ENCODE measurements around the gene PRKAR1B. TPM values are rescaled to one million over a fixed set of nuclear protein-coding genes. Genes with fewer than 3 reads are reported as not detected.

Gene PRKAR1B
- total RNA-seq, 2 donors from 2014 or later = 15.6 to 18.4 TPM

- no peak for TF ChIP-seq CTCF (IDR thresholded peaks at IDR 0.05)
- no peak overlapping the region for H3K27ac ChIP-seq
- no peak for ATAC-seq (ENCODE audit: insufficient number of reproducible peaks, low FRiP score, low read depth)
Measured at GRCh38 chr7:711922-712380, 15.1 kb downstream of the PRKAR1B start.

GRCh38 chr7:711093-711921 lies 15.8 kb downstream of the PRKAR1B start:
- TF ChIP-seq CTCF (IDR thresholded peaks at IDR 0.05) = no peak
- H3K27me3 ChIP-seq (replicated peaks; ENCODE audit: insufficient read depth) = no peaks in the 10 kb centered on the region
- no peak overlapping the region for H3K27ac ChIP-seq
- H3K4me1 ChIP-seq (ENCODE audit: control insufficient read depth in 1 of 2, low read depth in 2 of 2) = peaks cover 0 to 9% of the 10 kb centered on the region in 2 donors
- ATAC-seq (ENCODE audit: insufficient number of reproducible peaks, low FRiP score, low read depth) (no peak), DNase-seq (ENCODE audit: low spot score) (no peak)
- no peaks in the 10 kb centered on the region for H3K36me3 ChIP-seq
- H3K9me3 ChIP-seq = no peaks in the 10 kb centered on the region
- peak overlapping the region; percentile 65 for H3K4me3 ChIP-seq

More at GRCh38 chr7:711922-712380, 15.1 kb downstream of the PRKAR1B start:
- H3K4me3 ChIP-seq = peak overlapping the region; percentile 65
- DNase-seq (ENCODE audit: low spot score) = no peak
- peaks cover 0 to 9% of the 10 kb centered on the region in 2 donors for H3K4me1 ChIP-seq (ENCODE audit: control insufficient read depth in 1 of 2, low read depth in 2 of 2)
- H3K36me3 ChIP-seq = no peaks in the 10 kb centered on the region
- no peaks in the 10 kb centered on the region for H3K27me3 ChIP-seq (replicated peaks; ENCODE audit: insufficient read depth)
- no peaks in the 10 kb centered on the region for H3K9me3 ChIP-seq

DNA sequence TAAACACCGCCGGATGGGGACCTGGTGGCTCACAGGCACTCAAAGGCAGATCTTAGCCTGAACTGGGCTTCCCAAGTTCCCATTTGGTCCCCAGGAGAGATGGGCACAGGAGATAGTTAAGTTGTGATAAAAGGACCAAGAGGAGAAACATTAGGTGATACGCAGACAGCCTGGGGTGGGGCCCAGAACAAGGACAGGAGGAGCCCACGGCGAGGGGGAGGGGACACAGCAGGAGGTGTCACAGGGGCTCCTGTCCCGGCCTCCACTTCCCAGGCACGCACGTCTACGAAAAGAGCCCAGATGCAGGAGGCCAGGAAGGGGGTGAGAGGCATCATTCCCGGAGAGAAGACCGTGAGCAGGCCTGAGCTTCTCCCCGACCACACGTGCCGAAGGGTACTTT lies 16.9 kb downstream of the PRKAR1B start:
- H3K27me3 ChIP-seq (replicated peaks; ENCODE audit: insufficient read depth) = no peaks in the 10 kb centered on the region
- H3K4me3 ChIP-seq = no peak overlapping the region
- no peak for DNase-seq (ENCODE audit: low spot score)
- no peak for ATAC-seq (ENCODE audit: insufficient number of reproducible peaks, low FRiP score, low read depth)
- H3K4me1 ChIP-seq (ENCODE audit: control insufficient read depth in 1 of 2, low read depth in 2 of 2) = peaks cover 0 to 9% of the 10 kb centered on the region in 2 donors
- no peaks in the 10 kb centered on the region for H3K36me3 ChIP-seq
- H3K27ac ChIP-seq = no peak overlapping the region
- H3K9me3 ChIP-seq = no peaks in the 10 kb centered on the region
- no peak for TF ChIP-seq CTCF (IDR thresholded peaks at IDR 0.05)

GRCh38 chr7:707296-708000 lies 19.6 kb downstream of the PRKAR1B start:
- Histone ChIP-seq H3K4me3 (no peak overlapping the region), H3K9me3 (peaks cover 3% of the 10 kb centered on the region), H3K36me3 (no peaks in the 10 kb centered on the region), H3K27me3 (replicated peaks; ENCODE audit: insufficient read depth) (no peaks in the 10 kb centered on the region), H3K4me1 (ENCODE audit: control insufficient read depth in 1 of 2, low read depth in 2 of 2) (peaks cover 0 to 9% of the 10 kb centered on the region in 2 donors), H3K27ac (no peak overlapping the region)
- DNase-seq (ENCODE audit: low spot score) (no peak), ATAC-seq (ENCODE audit: insufficient number of reproducible peaks, low FRiP score, low read depth) (no peak)
- TF ChIP-seq CTCF (IDR thresholded peaks at IDR 0.05) = no peak

DNA sequence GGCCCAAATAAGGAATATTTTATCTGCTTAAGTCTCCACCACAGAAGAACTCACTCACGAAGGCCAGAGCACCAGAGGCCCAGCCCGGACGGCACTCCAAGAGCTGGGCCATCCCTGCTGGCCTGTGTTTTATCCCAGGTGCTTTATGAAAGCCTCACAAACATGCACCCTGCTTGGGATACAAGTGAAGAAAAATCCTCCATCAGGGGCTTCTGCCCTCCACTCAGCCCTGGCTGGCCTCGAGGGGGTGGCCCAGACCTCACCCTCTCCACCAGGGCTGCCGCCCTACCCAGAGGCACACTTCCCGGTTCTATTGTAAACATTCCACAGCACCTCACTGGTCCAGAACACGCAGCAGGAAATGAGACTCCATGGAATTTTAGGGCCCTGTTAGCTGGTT lies 20.4 kb downstream of the PRKAR1B start:
- Histone ChIP-seq H3K9me3 (peaks cover 3% of the 10 kb centered on the region), H3K27me3 (replicated peaks; ENCODE audit: insufficient read depth) (no peaks in the 10 kb centered on the region), H3K27ac (no peak overlapping the region), H3K4me1 (ENCODE audit: control insufficient read depth in 1 of 2, low read depth in 2 of 2) (peaks cover 0 to 4% of the 10 kb centered on the region in 2 donors), H3K4me3 (no peak overlapping the region), H3K36me3 (no peaks in the 10 kb centered on the region)
- TF ChIP-seq CTCF (IDR thresholded peaks at IDR 0.05) = no peak
- DNase-seq (ENCODE audit: low spot score) = no peak
- ATAC-seq (ENCODE audit: insufficient number of reproducible peaks, low FRiP score, low read depth) = no peak

Measured in thoracic aorta (tissue), 2 donors.